Neural progenitor cell (in vitro differentiated cells): ENCODE results near the gene RNF138. TPM values are rescaled to one million over a fixed set of nuclear protein-coding genes. Genes with fewer than 3 reads are reported as not detected.
A peak's percentile ranks its signal among the peaks of the same experiment; 100 is the strongest.

Source experiments
- DNase-seq: peaks from one replicate; pipeline ENCODE4 v3.0.0-alpha.2; 2016; ENCODE audit warnings: low spot score
- H2AFZ ChIP-seq: fragments of 200-600 bp; sonication (generic); replicated peaks from 2 replicates; pipeline ENCODE4 v1.6.1; 2016; ENCODE audit warnings: antibody characterized with exemption
- H3F3A ChIP-seq: fragments of 200-600 bp; sonication (generic); 2 replicates; pipeline ENCODE4 v1.6.1; 2016; ENCODE audit warnings: antibody characterized with exemption, low read depth
- H3K27ac ChIP-seq: fragments of 200-600 bp; sonication (generic); 2 replicates; pipeline ENCODE4 v1.5.1; 2016; ENCODE audit warnings: mild to moderate bottlenecking
- H3K27me3 ChIP-seq: fragments of 200-600 bp; sonication (generic); 2 replicates; pipeline ENCODE4 v1.6.1; 2016; ENCODE audit warnings: mild to moderate bottlenecking, moderate library complexity
- H3K36me3 ChIP-seq: fragments of 200-600 bp; sonication (generic); 2 replicates; pipeline ENCODE4 v1.5.1; 2016
- H3K4me1 ChIP-seq: fragments of 200-600 bp; sonication (generic); 2 replicates; pipeline ENCODE4 v1.6.1; 2016; ENCODE audit warnings: mixed run types
- H3K4me2 ChIP-seq: fragments of 200-600 bp; sonication (generic); 2 replicates; pipeline ENCODE4 v1.6.1; 2016
- H3K4me3 ChIP-seq: fragments of 200-600 bp; sonication (generic); 2 replicates; pipeline ENCODE4 v1.5.1; 2016
- H3K79me2 ChIP-seq: fragments of 200-600 bp; sonication (generic); 2 replicates; pipeline ENCODE4 v1.6.1; 2016; ENCODE audit warnings: low read depth
- H3K9ac ChIP-seq: fragments of 200-600 bp; sonication (generic); 2 replicates; pipeline ENCODE4 v1.6.1; 2016
- H3K9me3 ChIP-seq: fragments of 200-600 bp; sonication (generic); 2 replicates; pipeline ENCODE4 v1.5.1; 2016; ENCODE audit warnings: low read depth
- H4K20me1 ChIP-seq: fragments of 200-600 bp; sonication (generic); 2 replicates; pipeline ENCODE4 v1.6.1; 2016; ENCODE audit warnings: low read depth
- H3K27ac Mint-ChIP-seq: 3 replicates; pipeline ENCODE4 v1.8.0; 2021; ENCODE audit warnings: mixed read lengths
- H3K27me3 Mint-ChIP-seq: 2 replicates; pipeline ENCODE4 v1.8.0; 2022; ENCODE audit warnings: low read depth, mild to moderate bottlenecking, inconsistent platforms, moderate library complexity, mixed read lengths; ENCODE audit not compliant: insufficient read depth
- H3K36me3 Mint-ChIP-seq: 3 replicates; pipeline ENCODE4 v1.8.0; 2021; ENCODE audit warnings: mixed read lengths
- H3K4me1 Mint-ChIP-seq: 3 replicates; pipeline ENCODE4 v1.8.0; 2021; ENCODE audit warnings: mixed read lengths
- H3K4me3 Mint-ChIP-seq: 3 replicates; pipeline ENCODE4 v1.8.0; 2021; ENCODE audit warnings: mild to moderate bottlenecking, moderate library complexity, mixed read lengths
- H3K9me3 Mint-ChIP-seq: 3 replicates; pipeline ENCODE4 v1.8.0; 2020; ENCODE audit warnings: mixed read lengths
- EZH2 ChIP-seq: fragments of 200-600 bp; sonication (generic); IDR thresholded peaks from 2 replicates; pipeline ENCODE4 v1.6.1; 2017; ENCODE audit warnings: antibody characterized with exemption, mild to moderate bottlenecking, moderate library complexity
- EZH2phosphoT487 ChIP-seq: fragments of 200-600 bp; sonication (generic); IDR thresholded peaks from 2 replicates; pipeline ENCODE4 v1.6.1; 2017; ENCODE audit warnings: antibody characterized with exemption
- total RNA-seq: library from RNA; depleted of rRNA; stranded (reverse); fragments of >200 nt; gene quantifications from 2 replicates; pipeline ENCODE4 v1.2.3, GENCODE V29; 2015; ENCODE audit warnings: low replicate concordance
- TF ChIP-seq, protein P1 (sequence below): fragments of 200-600 bp; sonication (generic); IDR thresholded peaks from 2 replicates; pipeline ENCODE4 v1.5.1; 2017; ENCODE audit warnings: antibody characterized with exemption, mild to moderate bottlenecking

The RNF138 gene
- total RNA-seq, 1 donor from 2014 or later = 83.8 TPM

DNA sequence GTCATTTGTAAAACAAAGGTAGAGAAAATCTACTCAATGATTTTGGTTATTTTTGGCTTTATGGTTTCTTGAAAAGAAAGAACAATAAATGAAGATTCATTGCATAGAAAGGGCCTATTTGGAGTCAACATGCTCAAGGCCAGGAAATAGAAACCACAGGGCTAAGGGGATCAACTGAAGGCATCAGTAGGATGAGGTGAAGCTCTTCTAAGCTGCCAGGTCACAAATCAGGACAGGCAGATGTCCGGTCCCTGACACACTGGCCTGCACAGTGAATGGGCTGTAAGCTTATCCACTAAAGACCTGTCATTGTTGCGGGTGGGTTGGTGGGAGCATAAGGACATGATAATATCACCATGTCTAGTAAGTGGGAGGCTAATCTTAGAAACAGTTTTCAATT, 31.6 kb upstream of the RNF138 start:
- H3K36me3 ChIP-seq = no peaks in the 10 kb centered on the region
- Mint-ChIP-seq H3K4me1 (peaks cover 5% of the 10 kb centered on the region), H3K36me3 (no peaks in the 10 kb centered on the region), H3K27ac (no peak overlapping the region), H3K27me3 (peaks cover 3% of the 10 kb centered on the region), H3K9me3 (no peaks in the 10 kb centered on the region), H3K4me3 (no peak overlapping the region)
- no peak overlapping the region for H3K27ac ChIP-seq
- H3K4me2 ChIP-seq = no peak overlapping the region
- no peak overlapping the region for H3K9ac ChIP-seq
- TF ChIP-seq EZH2phosphoT487 (no peak), EZH2 (no peak)
- TF ChIP-seq, protein P1, sequence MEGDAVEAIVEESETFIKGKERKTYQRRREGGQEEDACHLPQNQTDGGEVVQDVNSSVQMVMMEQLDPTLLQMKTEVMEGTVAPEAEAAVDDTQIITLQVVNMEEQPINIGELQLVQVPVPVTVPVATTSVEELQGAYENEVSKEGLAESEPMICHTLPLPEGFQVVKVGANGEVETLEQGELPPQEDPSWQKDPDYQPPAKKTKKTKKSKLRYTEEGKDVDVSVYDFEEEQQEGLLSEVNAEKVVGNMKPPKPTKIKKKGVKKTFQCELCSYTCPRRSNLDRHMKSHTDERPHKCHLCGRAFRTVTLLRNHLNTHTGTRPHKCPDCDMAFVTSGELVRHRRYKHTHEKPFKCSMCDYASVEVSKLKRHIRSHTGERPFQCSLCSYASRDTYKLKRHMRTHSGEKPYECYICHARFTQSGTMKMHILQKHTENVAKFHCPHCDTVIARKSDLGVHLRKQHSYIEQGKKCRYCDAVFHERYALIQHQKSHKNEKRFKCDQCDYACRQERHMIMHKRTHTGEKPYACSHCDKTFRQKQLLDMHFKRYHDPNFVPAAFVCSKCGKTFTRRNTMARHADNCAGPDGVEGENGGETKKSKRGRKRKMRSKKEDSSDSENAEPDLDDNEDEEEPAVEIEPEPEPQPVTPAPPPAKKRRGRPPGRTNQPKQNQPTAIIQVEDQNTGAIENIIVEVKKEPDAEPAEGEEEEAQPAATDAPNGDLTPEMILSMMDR = no peak
- H3F3A ChIP-seq = no peaks in the 10 kb centered on the region
- H3K27me3 ChIP-seq = no peaks in the 10 kb centered on the region
- no peak for DNase-seq
- H3K79me2 ChIP-seq = no peaks in the 10 kb centered on the region
- H4K20me1 ChIP-seq = no peaks in the 10 kb centered on the region
- peaks cover 7% of the 10 kb centered on the region for H3K4me1 ChIP-seq
- H2AFZ ChIP-seq = no peak overlapping the region
- no peaks in the 10 kb centered on the region for H3K9me3 ChIP-seq
- no peak overlapping the region for H3K4me3 ChIP-seq

DNA sequence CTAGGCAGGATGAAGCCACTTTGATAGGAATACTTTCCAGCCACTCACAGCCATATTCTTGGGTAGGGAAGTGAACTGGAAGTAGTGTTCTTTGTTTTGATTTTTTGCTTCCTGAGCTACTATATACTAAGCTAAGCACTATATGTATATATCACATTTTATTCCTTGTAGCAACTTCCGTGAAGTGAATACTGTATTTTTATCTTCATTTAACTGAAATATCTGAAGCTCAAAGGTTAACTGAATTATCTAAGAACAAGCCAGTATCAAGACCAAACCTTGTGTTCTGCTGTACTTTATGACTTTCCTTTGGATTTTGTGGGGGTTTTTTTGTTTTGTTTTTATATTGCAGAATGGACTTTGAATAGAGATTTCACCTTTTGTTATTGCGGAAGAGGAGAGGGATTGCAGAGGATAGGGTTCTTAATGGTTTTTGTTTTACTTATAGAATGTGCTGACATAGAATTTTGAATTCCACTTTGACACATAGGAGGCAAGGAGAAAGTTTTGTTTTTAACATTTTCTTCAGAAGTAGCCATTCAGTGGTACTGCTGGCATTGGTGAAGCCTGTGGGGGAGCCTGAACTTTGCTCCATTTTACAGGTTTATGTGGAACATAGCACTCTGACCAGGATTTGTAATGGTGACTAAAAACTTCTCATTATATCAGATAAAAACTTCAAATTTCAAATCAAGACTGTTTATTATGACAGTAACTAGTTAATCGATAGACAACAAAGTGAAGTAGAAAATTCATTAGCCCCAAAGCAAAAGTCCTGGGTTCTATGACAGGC, 24.1 kb upstream of the RNF138 start:
- H3K4me2 ChIP-seq = no peak overlapping the region
- no peak overlapping the region for H3K4me3 Mint-ChIP-seq
- H3K36me3 ChIP-seq = no peaks in the 10 kb centered on the region
- H3K4me1 ChIP-seq = no peaks in the 10 kb centered on the region
- TF ChIP-seq EZH2phosphoT487 = no peak
- TF ChIP-seq, protein P1 = no peak
- TF ChIP-seq EZH2 = no peak
- no peak overlapping the region for H3K4me3 ChIP-seq
- no peaks in the 10 kb centered on the region for H3K4me1 Mint-ChIP-seq
- H4K20me1 ChIP-seq = no peaks in the 10 kb centered on the region
- H3F3A ChIP-seq = no peaks in the 10 kb centered on the region
- H3K27me3 ChIP-seq = no peaks in the 10 kb centered on the region
- no peaks in the 10 kb centered on the region for H3K27me3 Mint-ChIP-seq
- no peaks in the 10 kb centered on the region for H3K36me3 Mint-ChIP-seq
- no peaks in the 10 kb centered on the region for H3K9me3 Mint-ChIP-seq
- no peak overlapping the region for H3K9ac ChIP-seq
- DNase-seq = no peak
- no peak overlapping the region for H3K27ac ChIP-seq
- no peak overlapping the region for H3K27ac Mint-ChIP-seq
- no peaks in the 10 kb centered on the region for H3K79me2 ChIP-seq
- H2AFZ ChIP-seq = no peak overlapping the region
- no peaks in the 10 kb centered on the region for H3K9me3 ChIP-seq

DNA sequence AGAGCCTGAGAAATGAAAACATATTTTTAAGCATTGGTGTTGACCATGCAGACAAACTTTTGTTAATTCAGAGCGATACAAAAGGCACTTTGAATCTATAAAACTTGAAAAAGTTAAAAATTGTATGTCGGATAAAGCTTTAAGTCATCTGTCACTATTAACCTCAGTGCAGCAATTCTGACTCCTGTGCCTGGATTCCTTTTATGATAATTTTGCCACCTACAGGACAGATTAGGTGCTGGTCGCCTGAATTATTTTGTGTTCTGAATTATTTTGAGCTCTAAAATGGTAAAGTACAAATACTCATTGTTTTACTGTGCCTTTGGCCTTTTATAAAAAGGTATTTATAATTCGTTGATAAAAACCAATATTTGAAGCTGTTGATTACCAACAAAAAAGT, 19.4 kb upstream of the RNF138 start:
- Mint-ChIP-seq H3K4me1 (peaks cover 2% of the 10 kb centered on the region), H3K9me3 (no peaks in the 10 kb centered on the region), H3K4me3 (no peak overlapping the region), H3K27me3 (no peaks in the 10 kb centered on the region), H3K36me3 (no peaks in the 10 kb centered on the region), H3K27ac (no peak overlapping the region)
- Histone ChIP-seq H4K20me1 (no peaks in the 10 kb centered on the region), H3K27ac (no peak overlapping the region), H2AFZ (no peak overlapping the region), H3K27me3 (no peaks in the 10 kb centered on the region), H3K36me3 (no peaks in the 10 kb centered on the region), H3K4me1 (no peaks in the 10 kb centered on the region), H3K4me2 (no peak overlapping the region), H3K9me3 (no peaks in the 10 kb centered on the region), H3K4me3 (no peak overlapping the region), H3K79me2 (no peaks in the 10 kb centered on the region), H3F3A (no peaks in the 10 kb centered on the region), H3K9ac (no peak overlapping the region)
- DNase-seq = no peak
- TF ChIP-seq EZH2phosphoT487 = no peak
- TF ChIP-seq, protein P1 = peak; percentile 36
